ENCODE measurements around the gene CERS4.

GRCh38 chr19:8250596-8250995 is 41.4 kb downstream of the CERS4 start:
- TF ChIP-seq CTCF (IDR thresholded peaks at IDR 0.05; ENCODE audit: low read depth, low read length) (no peak), POLR2A (IDR thresholded peaks at IDR 0.05; ENCODE audit: extremely low read depth, insufficient read length) (no peak)

Measured in NB4 (cell line).